GM23338 (cell line): ENCODE results near the gene LAPTM4A.

ENCODE experiments used
- EZH2 ChIP-seq: fragments of 200-600 bp; sonication (generic); IDR thresholded peaks from one replicate; pipeline ENCODE4 v1.8.0; 2017; ENCODE audit warnings: antibody characterized with exemption, mild to moderate bottlenecking, low read depth; ENCODE audit not compliant: unreplicated experiment
- EZH2phosphoT487 ChIP-seq: fragments of 200-600 bp; sonication (generic); IDR thresholded peaks from one replicate; pipeline ENCODE4 v1.8.1; 2018; ENCODE audit warnings: antibody characterized with exemption; ENCODE audit not compliant: unreplicated experiment
- JUNB ChIP-seq: IDR thresholded peaks from one replicate; pipeline ENCODE4 v1.6.1; 2016; ENCODE audit warnings: antibody characterized with exemption; ENCODE audit not compliant: unreplicated experiment
- POLR2AphosphoS5 ChIP-seq: IDR thresholded peaks from 2 replicates; pipeline ENCODE4 v1.6.1; 2016; ENCODE audit warnings: antibody characterized with exemption, low read depth
- ZNF114 ChIP-seq: fragments of 250-450 bp; sonication (Bioruptor Pico); IDR thresholded peaks from 2 replicates; pipeline ENCODE4 v1.5.0; 2020; ENCODE audit warnings: mild to moderate bottlenecking, moderate library complexity
- TF ChIP-seq, protein P1 (sequence below), 2 experiments: fragments of 200-600 bp in 1 of 2; sonication (generic) in 1 of 2; conservative IDR thresholded peaks; 2 replicates each; pipeline versions ENCODE4 v1.5.1 to v1.6.1; 2016 to 2017; ENCODE audit warnings: antibody characterized with exemption in 2 of 2, low read depth in 2 of 2, mild to moderate bottlenecking in 2 of 2, moderate library complexity in 1 of 2
- TF ChIP-seq, protein P2 (sequence below): IDR thresholded peaks from 2 replicates; pipeline ENCODE4 v1.6.1; 2016; ENCODE audit warnings: antibody characterized with exemption

DNA sequence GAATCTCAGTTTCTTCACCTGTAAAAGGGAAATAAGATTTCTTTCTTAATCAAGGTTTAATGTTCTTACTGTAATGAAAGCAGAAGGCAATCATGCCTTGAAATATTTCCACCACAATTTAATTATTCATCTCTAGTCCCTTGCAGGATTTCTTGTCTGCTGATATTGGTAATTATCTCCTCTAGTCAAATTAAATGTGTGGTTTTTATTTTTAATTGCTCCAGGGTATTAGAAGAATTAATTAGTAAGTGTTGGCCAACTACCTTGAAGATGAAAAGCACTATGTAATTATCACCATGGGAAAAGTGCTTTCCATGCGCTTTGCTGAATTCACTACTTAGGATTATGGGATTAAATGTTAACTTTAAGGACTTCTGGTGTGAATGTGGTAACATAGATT lies 8.7 kb upstream of the LAPTM4A start:
- TF ChIP-seq, protein P1, sequence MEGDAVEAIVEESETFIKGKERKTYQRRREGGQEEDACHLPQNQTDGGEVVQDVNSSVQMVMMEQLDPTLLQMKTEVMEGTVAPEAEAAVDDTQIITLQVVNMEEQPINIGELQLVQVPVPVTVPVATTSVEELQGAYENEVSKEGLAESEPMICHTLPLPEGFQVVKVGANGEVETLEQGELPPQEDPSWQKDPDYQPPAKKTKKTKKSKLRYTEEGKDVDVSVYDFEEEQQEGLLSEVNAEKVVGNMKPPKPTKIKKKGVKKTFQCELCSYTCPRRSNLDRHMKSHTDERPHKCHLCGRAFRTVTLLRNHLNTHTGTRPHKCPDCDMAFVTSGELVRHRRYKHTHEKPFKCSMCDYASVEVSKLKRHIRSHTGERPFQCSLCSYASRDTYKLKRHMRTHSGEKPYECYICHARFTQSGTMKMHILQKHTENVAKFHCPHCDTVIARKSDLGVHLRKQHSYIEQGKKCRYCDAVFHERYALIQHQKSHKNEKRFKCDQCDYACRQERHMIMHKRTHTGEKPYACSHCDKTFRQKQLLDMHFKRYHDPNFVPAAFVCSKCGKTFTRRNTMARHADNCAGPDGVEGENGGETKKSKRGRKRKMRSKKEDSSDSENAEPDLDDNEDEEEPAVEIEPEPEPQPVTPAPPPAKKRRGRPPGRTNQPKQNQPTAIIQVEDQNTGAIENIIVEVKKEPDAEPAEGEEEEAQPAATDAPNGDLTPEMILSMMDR (conservative IDR thresholded peaks at IDR 0.05; ENCODE audit: low read depth in 2 of 2), result no peak
- TF ChIP-seq ZNF114 (CRISPR knock-in tag), result no peak
- no peak for TF ChIP-seq EZH2
- no peak for TF ChIP-seq POLR2AphosphoS5
- TF ChIP-seq, protein P2, sequence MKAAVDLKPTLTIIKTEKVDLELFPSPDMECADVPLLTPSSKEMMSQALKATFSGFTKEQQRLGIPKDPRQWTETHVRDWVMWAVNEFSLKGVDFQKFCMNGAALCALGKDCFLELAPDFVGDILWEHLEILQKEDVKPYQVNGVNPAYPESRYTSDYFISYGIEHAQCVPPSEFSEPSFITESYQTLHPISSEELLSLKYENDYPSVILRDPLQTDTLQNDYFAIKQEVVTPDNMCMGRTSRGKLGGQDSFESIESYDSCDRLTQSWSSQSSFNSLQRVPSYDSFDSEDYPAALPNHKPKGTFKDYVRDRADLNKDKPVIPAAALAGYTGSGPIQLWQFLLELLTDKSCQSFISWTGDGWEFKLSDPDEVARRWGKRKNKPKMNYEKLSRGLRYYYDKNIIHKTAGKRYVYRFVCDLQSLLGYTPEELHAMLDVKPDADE, result no peak
- no peak for TF ChIP-seq EZH2phosphoT487
- no peak for TF ChIP-seq JUNB
